DND-41 (cell line): ENCODE data around the gene GAPT.

Experiments used
- EZH2 ChIP-seq: IDR thresholded peaks from 3 replicates; pipeline ENCODE4 v1.6.1; 2012; ENCODE audit warnings: borderline replicate concordance, low read depth, mild to moderate bottlenecking, moderate library complexity, low read length, inconsistent platforms; ENCODE audit not compliant: severe bottlenecking
- TF ChIP-seq, protein P1 (sequence below): IDR thresholded peaks from 2 replicates; pipeline ENCODE4 v1.5.1; 2012; ENCODE audit warnings: borderline replicate concordance, low read length, moderate library complexity, mild to moderate bottlenecking; ENCODE audit not compliant: poor library complexity, severe bottlenecking; ENCODE audit errors: extremely low read depth

- TF ChIP-seq, protein P1, sequence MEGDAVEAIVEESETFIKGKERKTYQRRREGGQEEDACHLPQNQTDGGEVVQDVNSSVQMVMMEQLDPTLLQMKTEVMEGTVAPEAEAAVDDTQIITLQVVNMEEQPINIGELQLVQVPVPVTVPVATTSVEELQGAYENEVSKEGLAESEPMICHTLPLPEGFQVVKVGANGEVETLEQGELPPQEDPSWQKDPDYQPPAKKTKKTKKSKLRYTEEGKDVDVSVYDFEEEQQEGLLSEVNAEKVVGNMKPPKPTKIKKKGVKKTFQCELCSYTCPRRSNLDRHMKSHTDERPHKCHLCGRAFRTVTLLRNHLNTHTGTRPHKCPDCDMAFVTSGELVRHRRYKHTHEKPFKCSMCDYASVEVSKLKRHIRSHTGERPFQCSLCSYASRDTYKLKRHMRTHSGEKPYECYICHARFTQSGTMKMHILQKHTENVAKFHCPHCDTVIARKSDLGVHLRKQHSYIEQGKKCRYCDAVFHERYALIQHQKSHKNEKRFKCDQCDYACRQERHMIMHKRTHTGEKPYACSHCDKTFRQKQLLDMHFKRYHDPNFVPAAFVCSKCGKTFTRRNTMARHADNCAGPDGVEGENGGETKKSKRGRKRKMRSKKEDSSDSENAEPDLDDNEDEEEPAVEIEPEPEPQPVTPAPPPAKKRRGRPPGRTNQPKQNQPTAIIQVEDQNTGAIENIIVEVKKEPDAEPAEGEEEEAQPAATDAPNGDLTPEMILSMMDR, result no peak
- no peak for TF ChIP-seq EZH2
Measured at GRCh38 chr5:58523956-58524355, 32.7 kb downstream of the GAPT start.
